GM12872 (cell line): ENCODE measurements around the gene PIK3CD.

Experiments used
- TF ChIP-seq, protein P1 (sequence below): IDR thresholded peaks from 3 replicates; pipeline ENCODE4 v1.5.1; 2011; ENCODE audit warnings: low read depth, mild to moderate bottlenecking, low read length, moderate library complexity; ENCODE audit not compliant: insufficient read depth

Gene PIK3CD

DNA sequence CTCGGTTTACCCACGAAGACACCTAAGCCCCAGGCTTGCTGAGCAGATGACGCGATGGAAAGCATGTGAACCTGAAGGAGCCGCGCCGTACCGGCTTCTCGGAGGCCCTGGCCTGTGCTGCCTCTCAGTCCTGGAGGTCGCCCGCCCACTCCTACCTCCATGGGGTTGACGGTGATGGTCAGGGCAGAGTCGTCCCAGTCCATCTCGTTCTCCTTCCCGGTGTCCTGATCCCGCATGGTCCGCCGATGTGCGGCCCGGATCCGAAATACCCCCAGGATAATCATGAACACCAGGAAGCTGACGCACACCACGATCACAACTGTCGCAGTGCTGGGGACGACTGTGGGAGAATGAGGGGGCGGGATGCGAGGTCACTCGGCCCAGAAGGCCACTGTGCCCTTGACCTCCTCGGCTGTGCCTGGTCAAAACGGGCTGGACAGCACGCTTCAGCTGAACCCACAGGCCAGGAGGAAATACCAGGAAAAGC is 79.6 kb downstream of the PIK3CD start:
- TF ChIP-seq, protein P1, sequence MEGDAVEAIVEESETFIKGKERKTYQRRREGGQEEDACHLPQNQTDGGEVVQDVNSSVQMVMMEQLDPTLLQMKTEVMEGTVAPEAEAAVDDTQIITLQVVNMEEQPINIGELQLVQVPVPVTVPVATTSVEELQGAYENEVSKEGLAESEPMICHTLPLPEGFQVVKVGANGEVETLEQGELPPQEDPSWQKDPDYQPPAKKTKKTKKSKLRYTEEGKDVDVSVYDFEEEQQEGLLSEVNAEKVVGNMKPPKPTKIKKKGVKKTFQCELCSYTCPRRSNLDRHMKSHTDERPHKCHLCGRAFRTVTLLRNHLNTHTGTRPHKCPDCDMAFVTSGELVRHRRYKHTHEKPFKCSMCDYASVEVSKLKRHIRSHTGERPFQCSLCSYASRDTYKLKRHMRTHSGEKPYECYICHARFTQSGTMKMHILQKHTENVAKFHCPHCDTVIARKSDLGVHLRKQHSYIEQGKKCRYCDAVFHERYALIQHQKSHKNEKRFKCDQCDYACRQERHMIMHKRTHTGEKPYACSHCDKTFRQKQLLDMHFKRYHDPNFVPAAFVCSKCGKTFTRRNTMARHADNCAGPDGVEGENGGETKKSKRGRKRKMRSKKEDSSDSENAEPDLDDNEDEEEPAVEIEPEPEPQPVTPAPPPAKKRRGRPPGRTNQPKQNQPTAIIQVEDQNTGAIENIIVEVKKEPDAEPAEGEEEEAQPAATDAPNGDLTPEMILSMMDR, result no peak

DNA sequence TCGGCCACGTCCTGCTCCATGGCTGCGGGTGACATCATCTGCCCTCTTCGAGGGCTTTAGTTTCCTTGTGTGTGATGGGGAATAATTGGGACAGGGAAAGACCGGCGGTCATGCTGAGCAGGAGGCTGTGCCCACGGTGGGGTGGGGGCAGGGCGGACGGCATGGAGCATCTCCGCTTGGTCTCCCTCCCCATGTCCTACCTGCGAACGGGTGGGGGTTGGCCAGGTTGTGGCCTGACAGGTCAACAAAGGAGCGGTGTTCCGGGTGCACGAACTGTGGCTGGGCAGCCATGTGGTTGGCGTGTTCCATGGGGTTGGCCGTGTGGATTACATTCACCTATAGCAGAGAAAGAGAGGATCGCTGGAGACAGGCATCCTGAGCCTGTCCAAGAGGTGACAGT is 80.0 kb downstream of the PIK3CD start:
- TF ChIP-seq, protein P1, result no peak

DNA sequence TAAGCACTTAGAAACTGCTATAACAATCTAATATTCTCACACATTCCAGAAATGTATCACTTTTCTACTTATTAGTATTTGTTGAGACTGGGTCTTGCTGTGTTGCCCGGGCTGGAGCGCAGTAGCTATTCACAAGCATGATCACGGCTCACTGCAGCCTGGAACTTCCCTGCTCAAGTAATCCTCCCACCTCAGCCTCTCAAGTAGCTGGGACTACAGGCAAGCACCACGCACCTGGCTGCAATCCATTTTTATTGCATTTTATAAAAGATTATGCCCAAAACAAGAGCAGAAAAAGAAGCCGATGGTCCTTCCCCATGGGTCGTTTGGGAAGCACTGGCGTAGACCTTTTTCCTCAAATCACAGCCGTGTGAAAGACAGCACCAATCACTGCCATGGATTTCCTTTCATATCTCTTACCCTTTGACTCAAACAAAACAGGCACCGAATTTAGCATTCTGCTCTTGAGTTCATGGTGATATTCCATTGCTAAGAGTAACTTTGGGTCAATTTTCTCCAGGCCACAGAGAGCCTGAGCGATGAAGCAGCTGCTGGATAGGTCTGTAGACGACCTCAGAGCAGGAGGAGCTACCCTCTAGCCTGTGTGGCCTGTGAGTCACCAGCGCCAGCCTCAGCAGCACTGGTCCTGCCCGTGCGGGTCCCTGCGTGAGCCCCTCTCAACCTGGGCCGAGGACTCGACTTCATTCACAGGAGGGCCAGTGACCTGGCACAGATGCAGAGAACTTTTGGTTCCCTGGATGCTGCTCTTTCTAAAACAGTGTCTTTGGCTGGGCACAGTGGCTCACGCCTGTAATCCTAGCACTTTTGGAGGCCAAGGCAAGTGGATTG is 80.8 kb downstream of the PIK3CD start:
- TF ChIP-seq, protein P1, result no peak

DNA sequence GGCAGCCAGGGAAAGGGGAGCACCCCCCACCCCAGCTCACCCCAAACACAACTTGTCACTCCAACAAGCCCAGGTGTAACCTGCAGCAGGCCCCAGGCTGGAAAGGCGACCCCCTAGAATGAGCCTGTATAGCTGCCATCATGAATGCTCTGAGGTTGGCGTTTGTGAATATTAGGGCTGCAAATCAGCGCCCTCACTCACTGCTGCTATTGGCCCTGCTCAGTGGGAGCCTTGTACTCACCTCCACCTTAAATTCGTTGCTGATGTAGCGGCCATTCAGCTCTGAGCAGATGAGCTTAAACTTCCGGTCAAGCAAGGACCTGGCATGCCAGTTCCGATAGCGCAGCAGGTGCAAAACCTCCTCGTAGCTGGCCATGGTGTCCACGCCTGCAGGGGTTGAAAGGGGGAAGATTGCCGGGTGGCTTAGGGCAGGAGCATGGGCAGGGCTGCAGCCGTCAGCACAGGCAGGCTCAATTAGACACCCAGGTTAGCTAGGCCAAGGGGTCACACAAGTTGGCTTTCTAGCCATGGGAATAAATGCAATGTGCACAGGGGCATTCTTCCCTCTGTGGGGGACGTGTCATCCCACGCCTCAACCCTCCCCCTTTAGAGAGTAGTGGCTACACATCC is 81.7 kb downstream of the PIK3CD start:
- TF ChIP-seq, protein P1, result no peak

DNA sequence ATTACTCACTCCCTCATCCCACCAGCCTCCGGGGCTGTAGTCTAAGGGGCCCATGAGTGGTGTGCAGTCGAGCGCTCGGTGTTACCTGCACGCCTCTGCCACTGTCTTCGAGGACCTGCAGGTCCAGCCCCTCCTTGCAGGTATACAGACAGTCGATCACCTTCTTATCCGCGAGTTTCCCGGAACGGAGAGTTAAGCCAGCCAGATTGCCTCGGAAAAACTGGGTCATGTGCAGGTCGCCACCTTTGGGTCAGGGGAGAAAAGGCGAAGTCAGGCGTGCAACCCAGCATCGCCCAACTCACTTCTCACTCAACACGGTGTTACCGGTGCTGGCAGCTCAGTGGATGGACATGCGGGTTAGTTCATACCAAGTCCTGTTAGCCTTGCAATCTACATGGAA is 84.3 kb downstream of the PIK3CD start:
- TF ChIP-seq, protein P1, result no peak

DNA sequence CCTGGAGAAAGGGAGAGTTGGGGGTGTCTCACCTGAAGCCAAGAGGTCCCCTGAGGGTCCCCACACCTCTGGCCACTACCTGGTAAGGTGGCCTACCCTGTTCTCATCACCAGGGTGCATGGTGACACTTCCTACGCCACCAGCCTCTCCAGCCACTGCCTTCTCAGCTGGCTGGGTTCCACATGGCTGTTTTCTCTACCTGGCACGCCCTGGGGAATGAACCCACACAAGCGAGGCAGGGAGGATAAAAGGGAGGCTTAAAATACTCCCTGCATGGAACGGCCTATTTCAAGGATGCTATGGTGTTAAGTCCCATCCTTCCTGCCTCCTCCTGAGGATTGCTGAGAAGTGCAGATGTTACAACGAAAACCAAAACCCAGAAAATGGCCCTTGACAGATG is 84.7 kb downstream of the PIK3CD start:
- TF ChIP-seq, protein P1, result no peak

DNA sequence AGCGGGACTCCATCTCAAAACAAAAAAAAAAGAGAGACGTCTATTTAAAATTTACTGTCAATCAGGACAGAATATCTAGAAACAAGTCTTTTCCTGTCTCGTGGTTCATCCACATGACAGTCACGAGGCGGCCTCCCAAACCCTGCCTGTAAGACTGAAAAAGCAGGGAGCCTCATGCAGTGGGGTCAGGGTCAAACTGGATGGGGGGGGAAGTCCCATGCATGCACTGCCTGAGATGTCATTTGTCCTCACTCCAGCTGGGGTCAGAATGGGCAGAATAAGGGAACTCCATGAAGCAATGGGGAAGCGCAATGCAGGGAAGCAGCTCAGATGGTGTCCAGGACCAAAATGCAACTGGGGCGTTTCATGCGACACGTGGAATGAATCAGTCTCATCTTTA is 85.5 kb downstream of the PIK3CD start:
- TF ChIP-seq, protein P1, result no peak
